Upper lobe of left lung (tissue), 6 donors: ENCODE measurements around the gene CAPN2. TPM values are rescaled to one million over a fixed set of nuclear protein-coding genes. Genes with fewer than 3 reads are reported as not detected.
"Not testable (repeated sequence)": the region's sequence is repeated elsewhere in the genome, so short reads cannot be mapped to it uniquely, and the experiment has no call there.

ENCODE experiments used
- ATAC-seq, 2 donors: fragments of 200-7000 bp; cut with Tn5 transposase; one replicate each; pipeline ENCODE4 v1.9.1; 2022; ENCODE audit warnings: mild to moderate bottlenecking in 2 of 2, moderate library complexity in 2 of 2; ENCODE audit not compliant: low FRiP score in 2 of 2
- DNase-seq, 2 donors: peaks; one replicate each; pipeline ENCODE4 v3.0.0-alpha.2; 2019 to 2020
- H3K27ac ChIP-seq, 4 donors: fragments of 200-600 bp; sonication (generic); one replicate each; pipeline ENCODE4 v1.5.1; 2016 to 2019
- H3K27me3 ChIP-seq, 4 donors: fragments of 200-600 bp; sonication (generic); one replicate each; pipeline ENCODE4 v1.5.1; 2017 to 2019
- H3K36me3 ChIP-seq, 4 donors: fragments of 200-600 bp; sonication (generic); one replicate each; pipeline ENCODE4 v1.5.1; 2016 to 2019
- H3K4me1 ChIP-seq, 4 donors: fragments of 200-600 bp; sonication (generic); one replicate each; pipeline ENCODE4 v1.5.1; 2018 to 2019
- H3K4me3 ChIP-seq, 4 donors: fragments of 200-600 bp; sonication (generic); one replicate each; pipeline ENCODE4 v1.5.1; 2017 to 2019; ENCODE audit warnings: mild to moderate bottlenecking in 2 of 4, moderate library complexity in 1 of 4
- H3K9me3 ChIP-seq, 4 donors: fragments of 200-600 bp; sonication (generic); one replicate each; pipeline ENCODE4 v1.5.1; 2018 to 2019
- CTCF ChIP-seq, 6 experiments: fragments of 450-650 bp in 4 of 6; fragments of 200-600 bp in 2 of 6; sonication (generic) in 2 of 6; IDR thresholded peaks; one replicate each; pipeline ENCODE4 v1.5.1; 2016 to 2019; ENCODE audit warnings: antibody characterized with exemption in 6 of 6
- EP300 ChIP-seq, 4 donors: sonication (generic); formaldehyde crosslinking; IDR thresholded peaks; one replicate each; pipeline ENCODE4 v1.5.1; 2017; ENCODE audit warnings: antibody characterized with exemption in 4 of 4, control low read depth in 2 of 4
- POLR2A ChIP-seq, 4 donors: fragments of 450-650 bp; IDR thresholded peaks; one replicate each; pipeline ENCODE4 v1.5.1; 2016 to 2017; ENCODE audit warnings: antibody characterized with exemption in 4 of 4, mild to moderate bottlenecking in 2 of 4
- POLR2AphosphoS5 ChIP-seq, 2 donors: sonication (generic); formaldehyde crosslinking; IDR thresholded peaks; one replicate each; pipeline ENCODE4 v1.5.1; 2017; ENCODE audit warnings: antibody characterized with exemption in 2 of 2
- WGBS, 2 donors: methylation state at CpG; one replicate each; pipeline ENCODE4 v1.1.5; 2017 to 2018; 5-methylcytosine and 5-hydroxymethylcytosine counted together
- total RNA-seq, 6 donors: library from RNA; depleted of rRNA in 4 of 6; stranded (reverse); fragments of >200 nt in 4 of 6; gene quantifications; one replicate each; pipeline versions ENCODE4 v1.1.0 to v1.2.1, GENCODE V29; 2016 to 2021
- donor health status: DM: no; HTN: no; CAD: no; lungs with moderate emphysema.
- donor health status: DM: no; HTN: yes; CAD: no; lungs with severe emphysema.

CAPN2 gene
- total RNA-seq, 6 donors from 2014 or later, result 271 to 1,436 (median 427) TPM

GRCh38 chr1:223796210-223796609 is 83.9 kb downstream of the CAPN2 start:
- H3K4me1 ChIP-seq, result no peaks in the 10 kb centered on the region
- DNase-seq, result no peak
- H3K4me3 ChIP-seq, result no peak overlapping the region
- no peaks in the 10 kb centered on the region for H3K27me3 ChIP-seq
- ATAC-seq, result no peak
- TF ChIP-seq POLR2A (IDR thresholded peaks at IDR 0.05) (no peak), EP300 (IDR thresholded peaks at IDR 0.05) (no peak), CTCF (IDR thresholded peaks at IDR 0.05) (no peak), POLR2AphosphoS5 (IDR thresholded peaks at IDR 0.05) (no peak)
- H3K36me3 ChIP-seq, result peaks cover 39 to 98% (median 55%) of the 10 kb centered on the region in 4 donors
- H3K9me3 ChIP-seq, result no peaks in the 10 kb centered on the region
- WGBS, 2 donors, result 97 to 98% methylated on average over 7 of the region's 7 CpGs
- no peak overlapping the region for H3K27ac ChIP-seq

DNA sequence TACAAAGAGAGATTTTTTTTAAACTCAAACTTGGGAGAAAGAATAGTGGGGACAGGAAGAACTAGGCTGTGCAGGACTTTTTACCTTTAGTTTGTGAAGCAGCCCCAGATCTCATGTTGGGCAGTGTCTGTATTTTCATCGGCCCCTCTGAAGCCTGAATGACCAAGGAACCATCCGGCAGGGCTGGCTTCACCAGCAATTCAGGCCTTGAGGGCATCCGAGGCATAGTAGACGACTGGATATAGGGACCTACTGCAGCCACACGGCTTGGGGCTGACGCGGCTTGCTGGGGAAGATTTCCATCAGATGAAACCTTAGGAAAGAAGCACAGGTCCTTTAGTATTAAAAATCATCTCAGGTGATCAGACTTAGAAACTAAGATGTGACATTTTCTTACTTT is 89.7 kb downstream of the CAPN2 start:
- no peak for TF ChIP-seq CTCF (IDR thresholded peaks at IDR 0.05)
- no peak for TF ChIP-seq EP300 (IDR thresholded peaks at IDR 0.05)
- no peak for TF ChIP-seq POLR2AphosphoS5 (IDR thresholded peaks at IDR 0.05)
- TF ChIP-seq POLR2A (IDR thresholded peaks at IDR 0.05), result no peak
- WGBS, 2 donors, result 95 to 97% methylated on average over 7 of the region's 7 CpGs
- DNase-seq, result no peak
- no peak overlapping the region for H3K27ac ChIP-seq
- H3K36me3 ChIP-seq, result peaks cover 30 to 100% (median 70%) of the 10 kb centered on the region in 4 donors
- no peak for ATAC-seq
- no peaks in the 10 kb centered on the region for H3K9me3 ChIP-seq
- H3K27me3 ChIP-seq, result no peaks in the 10 kb centered on the region
- H3K4me3 ChIP-seq, result no peak overlapping the region
- no peaks in the 10 kb centered on the region for H3K4me1 ChIP-seq

GRCh38 chr1:223802602-223803001 is 90.3 kb downstream of the CAPN2 start:
- TF ChIP-seq POLR2AphosphoS5 (IDR thresholded peaks at IDR 0.05), result no peak
- no peak for TF ChIP-seq CTCF (IDR thresholded peaks at IDR 0.05)
- TF ChIP-seq POLR2A (IDR thresholded peaks at IDR 0.05), result no peak
- TF ChIP-seq EP300 (IDR thresholded peaks at IDR 0.05), result no peak
- Histone ChIP-seq H3K4me3 (no peak overlapping the region), H3K27ac (no peak overlapping the region), H3K36me3 (peaks cover 30 to 94% (median 66%) of the 10 kb centered on the region in 4 donors), H3K27me3 (no peaks in the 10 kb centered on the region), H3K9me3 (no peaks in the 10 kb centered on the region), H3K4me1 (no peaks in the 10 kb centered on the region)
- 80 to 82% methylated on average over 4 of the region's 4 CpGs for WGBS, 2 donors
- DNase-seq, result no peak
- no peak for ATAC-seq

GRCh38 chr1:223803211-223803610 is 90.9 kb downstream of the CAPN2 start:
- H3K36me3 ChIP-seq, result peaks cover 25 to 88% (median 59%) of the 10 kb centered on the region in 4 donors
- 92 to 94% methylated on average over 7 of the region's 7 CpGs for WGBS, 2 donors
- TF ChIP-seq CTCF (IDR thresholded peaks at IDR 0.05) (no peak), POLR2AphosphoS5 (IDR thresholded peaks at IDR 0.05) (no peak), POLR2A (IDR thresholded peaks at IDR 0.05) (no peak), EP300 (IDR thresholded peaks at IDR 0.05) (no peak)

GRCh38 chr1:223809905-223810304 is 97.6 kb downstream of the CAPN2 start:
- DNase-seq, H3K27me3 ChIP-seq, ATAC-seq, H3K4me1 ChIP-seq, H3K4me3 ChIP-seq, H3K9me3 ChIP-seq, H3K27ac ChIP-seq: not testable (repeated sequence)
- peaks cover 0 to 76% (median 35%) of the 10 kb centered on the region in 4 donors for H3K36me3 ChIP-seq
- WGBS, 2 donors, result 77 to 84% methylated on average over 4 of the region's 4 CpGs

More at GRCh38 chr1:223803211-223803610, 90.9 kb downstream of the CAPN2 start:
- no peak for DNase-seq
- Histone ChIP-seq H3K27ac (no peak overlapping the region), H3K9me3 (no peaks in the 10 kb centered on the region), H3K27me3 (no peaks in the 10 kb centered on the region), H3K4me1 (no peaks in the 10 kb centered on the region), H3K4me3 (no peak overlapping the region)
- ATAC-seq, result no peak
